ENCODE results near the gene E2F4. TPM values are rescaled to one million over a fixed set of nuclear protein-coding genes. Genes with fewer than 3 reads are reported as not detected.
A peak's percentile ranks its signal among the peaks of the same experiment; 100 is the strongest.

Gene E2F4
- total and polyA plus RNA-seq, 9 of the 15 experiments (the other 6 are each of a cell fraction or from before 2014, with no cell fraction given) = 9.7 to 139 (median 106) TPM

DNA sequence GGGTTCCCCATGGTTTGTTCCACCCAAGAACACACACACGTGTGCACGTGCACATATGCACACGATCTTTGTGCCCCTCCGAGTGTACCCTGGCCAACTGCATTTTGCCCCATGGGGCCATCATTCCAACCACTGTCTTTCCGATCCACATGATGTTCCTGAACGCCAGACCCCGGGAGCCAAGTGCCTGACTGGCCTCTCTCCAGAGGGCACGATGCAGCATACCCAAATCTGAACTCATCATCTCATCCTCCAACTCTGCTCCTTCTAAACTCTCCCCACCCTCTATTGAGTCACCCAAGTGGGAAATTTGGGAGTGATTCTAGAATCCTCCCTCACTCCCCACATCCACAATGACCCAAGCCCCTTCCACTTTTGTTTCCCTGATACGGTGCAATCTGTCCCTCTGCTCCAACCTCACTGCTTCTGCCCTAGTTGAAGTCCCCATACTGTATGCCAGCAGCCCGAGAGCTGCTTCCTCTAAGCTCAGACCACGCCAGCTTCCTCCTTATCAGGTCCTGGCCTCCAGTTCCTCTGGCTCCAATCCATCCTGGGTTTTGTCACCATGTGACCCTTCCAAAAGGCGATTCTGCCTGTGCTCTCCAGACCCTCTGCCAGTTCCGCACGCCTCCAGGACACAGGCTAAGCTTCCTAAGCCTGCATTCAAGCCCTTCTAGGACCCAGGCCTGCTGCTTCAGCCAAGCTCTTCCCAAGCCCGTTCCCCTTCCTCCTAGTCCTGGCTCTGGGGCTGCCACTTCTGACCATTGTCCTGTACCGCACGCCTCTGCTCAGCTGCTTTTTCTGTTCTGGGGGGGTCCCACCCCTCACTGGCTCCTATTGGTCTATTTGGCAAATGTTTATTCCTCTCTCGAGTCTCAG, 24.9 kb downstream of the E2F4 start (continued):
- no peak for TF ChIP-seq FOXK2 (conservative IDR thresholded peaks at IDR 0.05 in 1 of 2, IDR thresholded peaks at IDR 0.05 in 1 of 2; ENCODE audit: low read depth in 2 of 2)
- 0 out of 2 replicates have a peak, but pooled peaks have one; percentile 35 for TF ChIP-seq TAF7 (tag; IDR thresholded peaks at IDR 0.05)
- TF ChIP-seq, protein P1, sequence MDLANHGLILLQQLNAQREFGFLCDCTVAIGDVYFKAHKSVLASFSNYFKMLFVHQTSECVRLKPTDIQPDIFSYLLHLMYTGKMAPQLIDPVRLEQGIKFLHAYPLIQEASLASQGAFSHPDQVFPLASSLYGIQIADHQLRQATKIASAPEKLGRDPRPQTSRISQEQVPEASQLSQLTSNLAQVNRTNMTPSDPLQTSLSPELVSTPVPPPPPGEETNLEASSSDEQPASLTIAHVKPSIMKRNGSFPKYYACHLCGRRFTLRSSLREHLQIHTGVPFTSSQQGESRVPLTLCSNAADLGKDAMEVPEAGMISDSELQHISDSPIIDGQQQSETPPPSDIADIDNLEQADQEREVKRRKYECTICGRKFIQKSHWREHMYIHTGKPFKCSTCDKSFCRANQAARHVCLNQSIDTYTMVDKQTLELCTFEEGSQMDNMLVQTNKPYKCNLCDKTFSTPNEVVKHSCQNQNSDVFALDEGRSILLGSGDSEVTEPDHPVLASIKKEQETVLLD (IDR thresholded peaks at IDR 0.05) = peak; percentile 38; the same call in 1 of the 2 replicates
- 0 out of 2 replicates have a peak, but pooled peaks have one; percentile 14 for TF ChIP-seq EHMT2 (IDR thresholded peaks at IDR 0.05)
- TF ChIP-seq, protein P2, sequence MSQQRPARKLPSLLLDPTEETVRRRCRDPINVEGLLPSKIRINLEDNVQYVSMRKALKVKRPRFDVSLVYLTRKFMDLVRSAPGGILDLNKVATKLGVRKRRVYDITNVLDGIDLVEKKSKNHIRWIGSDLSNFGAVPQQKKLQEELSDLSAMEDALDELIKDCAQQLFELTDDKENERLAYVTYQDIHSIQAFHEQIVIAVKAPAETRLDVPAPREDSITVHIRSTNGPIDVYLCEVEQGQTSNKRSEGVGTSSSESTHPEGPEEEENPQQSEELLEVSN (IDR thresholded peaks at IDR 0.05; ENCODE audit: borderline replicate concordance in 1 of 2, extremely low read depth in 1 of 2, insufficient read depth in 1 of 2, insufficient read length in 1 of 2, low read depth in 1 of 2, low read length in 1 of 2, poor library complexity in 1 of 2, severe bottlenecking in 1 of 2) = no peak
- TF ChIP-seq, protein P3, sequence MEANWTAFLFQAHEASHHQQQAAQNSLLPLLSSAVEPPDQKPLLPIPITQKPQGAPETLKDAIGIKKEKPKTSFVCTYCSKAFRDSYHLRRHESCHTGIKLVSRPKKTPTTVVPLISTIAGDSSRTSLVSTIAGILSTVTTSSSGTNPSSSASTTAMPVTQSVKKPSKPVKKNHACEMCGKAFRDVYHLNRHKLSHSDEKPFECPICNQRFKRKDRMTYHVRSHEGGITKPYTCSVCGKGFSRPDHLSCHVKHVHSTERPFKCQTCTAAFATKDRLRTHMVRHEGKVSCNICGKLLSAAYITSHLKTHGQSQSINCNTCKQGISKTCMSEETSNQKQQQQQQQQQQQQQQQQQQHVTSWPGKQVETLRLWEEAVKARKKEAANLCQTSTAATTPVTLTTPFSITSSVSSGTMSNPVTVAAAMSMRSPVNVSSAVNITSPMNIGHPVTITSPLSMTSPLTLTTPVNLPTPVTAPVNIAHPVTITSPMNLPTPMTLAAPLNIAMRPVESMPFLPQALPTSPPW (CRISPR knock-in tag; IDR thresholded peaks at IDR 0.05) = peak; percentile 16; the same call in 1 of the 2 replicates
- TF ChIP-seq EP300 (IDR thresholded peaks at IDR 0.05; ENCODE audit: low read length) = 0 out of 2 replicates have a peak, but pooled peaks have one; percentile 31
- TF ChIP-seq, protein P4, sequence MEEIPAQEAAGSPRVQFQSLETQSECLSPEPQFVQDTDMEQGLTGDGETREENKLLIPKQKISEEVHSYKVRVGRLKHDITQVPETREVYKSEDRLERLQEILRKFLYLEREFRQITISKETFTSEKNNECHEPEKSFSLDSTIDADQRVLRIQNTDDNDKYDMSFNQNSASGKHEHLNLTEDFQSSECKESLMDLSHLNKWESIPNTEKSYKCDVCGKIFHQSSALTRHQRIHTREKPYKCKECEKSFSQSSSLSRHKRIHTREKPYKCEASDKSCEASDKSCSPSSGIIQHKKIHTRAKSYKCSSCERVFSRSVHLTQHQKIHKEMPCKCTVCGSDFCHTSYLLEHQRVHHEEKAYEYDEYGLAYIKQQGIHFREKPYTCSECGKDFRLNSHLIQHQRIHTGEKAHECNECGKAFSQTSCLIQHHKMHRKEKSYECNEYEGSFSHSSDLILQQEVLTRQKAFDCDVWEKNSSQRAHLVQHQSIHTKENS (CRISPR knock-in tag; IDR thresholded peaks at IDR 0.05) = no peak
- 0 out of 2 replicates have a peak, but pooled peaks have one; percentile 34 for TF ChIP-seq JUND (IDR thresholded peaks at IDR 0.05; ENCODE audit: borderline replicate concordance, low read depth, low read length)
- peak; percentile 66; the same call in 2 of the 3 replicates for TF ChIP-seq JUND (tag; IDR thresholded peaks at IDR 0.05; ENCODE audit: borderline replicate concordance, low read depth, low read length)
- TF ChIP-seq RBBP5 (IDR thresholded peaks at IDR 0.05; ENCODE audit: borderline replicate concordance, insufficient read depth, low read length, poor library complexity, severe bottlenecking) = peak; percentile 21
- TF ChIP-seq BHLHE40 (IDR thresholded peaks at IDR 0.05; ENCODE audit: low read length) = peak; percentile 60; the same call in 1 of the 2 replicates
- TF ChIP-seq, protein P5, sequence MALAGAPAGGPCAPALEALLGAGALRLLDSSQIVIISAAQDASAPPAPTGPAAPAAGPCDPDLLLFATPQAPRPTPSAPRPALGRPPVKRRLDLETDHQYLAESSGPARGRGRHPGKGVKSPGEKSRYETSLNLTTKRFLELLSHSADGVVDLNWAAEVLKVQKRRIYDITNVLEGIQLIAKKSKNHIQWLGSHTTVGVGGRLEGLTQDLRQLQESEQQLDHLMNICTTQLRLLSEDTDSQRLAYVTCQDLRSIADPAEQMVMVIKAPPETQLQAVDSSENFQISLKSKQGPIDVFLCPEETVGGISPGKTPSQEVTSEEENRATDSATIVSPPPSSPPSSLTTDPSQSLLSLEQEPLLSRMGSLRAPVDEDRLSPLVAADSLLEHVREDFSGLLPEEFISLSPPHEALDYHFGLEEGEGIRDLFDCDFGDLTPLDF (CRISPR knock-in tag; IDR thresholded peaks at IDR 0.05) = no peak
- TF ChIP-seq PURB (CRISPR knock-in tag; IDR thresholded peaks at IDR 0.05; ENCODE audit: low read depth) = no peak
- no peak for TF ChIP-seq POU5F1 (IDR thresholded peaks at IDR 0.05; ENCODE audit: borderline replicate concordance, low read depth, low read length, partially characterized antibody)
- TF ChIP-seq, protein P6, sequence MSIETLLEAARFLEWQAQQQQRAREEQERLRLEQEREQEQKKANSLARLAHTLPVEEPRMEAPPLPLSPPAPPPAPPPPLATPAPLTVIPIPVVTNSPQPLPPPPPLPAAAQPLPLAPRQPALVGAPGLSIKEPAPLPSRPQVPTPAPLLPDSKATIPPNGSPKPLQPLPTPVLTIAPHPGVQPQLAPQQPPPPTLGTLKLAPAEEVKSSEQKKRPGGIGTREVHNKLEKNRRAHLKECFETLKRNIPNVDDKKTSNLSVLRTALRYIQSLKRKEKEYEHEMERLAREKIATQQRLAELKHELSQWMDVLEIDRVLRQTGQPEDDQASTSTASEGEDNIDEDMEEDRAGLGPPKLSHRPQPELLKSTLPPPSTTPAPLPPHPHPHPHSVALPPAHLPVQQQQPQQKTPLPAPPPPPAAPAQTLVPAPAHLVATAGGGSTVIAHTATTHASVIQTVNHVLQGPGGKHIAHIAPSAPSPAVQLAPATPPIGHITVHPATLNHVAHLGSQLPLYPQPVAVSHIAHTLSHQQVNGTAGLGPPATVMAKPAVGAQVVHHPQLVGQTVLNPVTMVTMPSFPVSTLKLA (conservative IDR thresholded peaks at IDR 0.05) = peak in 1 of 2 experiments; percentile 62; a peak in 2 of 4 replicates
